SK-N-SH (cell line): ENCODE measurements around the gene DES.

ENCODE experiments used
- CHD2 ChIP-seq: fragments of 150-350 bp; IDR thresholded peaks from 2 replicates; pipeline ENCODE4 v1.6.1; 2018; ENCODE audit warnings: low read length; ENCODE audit not compliant: partially characterized antibody
- EP300 ChIP-seq, 2 experiments: IDR thresholded peaks; 2 replicates each; pipeline versions ENCODE4 v1.4.0 to v1.6.1; 2012; ENCODE audit warnings: borderline replicate concordance in 1 of 2, low read depth in 1 of 2, low read length in 1 of 2
- EZH2phosphoT487 ChIP-seq: fragments of 200-600 bp; sonication (generic); IDR thresholded peaks from 2 replicates; pipeline ENCODE4 v1.6.1; 2017; ENCODE audit warnings: low read depth, mixed run types, mild to moderate bottlenecking, antibody characterized with exemption, moderate library complexity, borderline replicate concordance
- FOSL2 ChIP-seq: IDR thresholded peaks from 2 replicates; pipeline ENCODE4 v1.4.0; 2012; ENCODE audit warnings: low read depth, mild to moderate bottlenecking, moderate library complexity, borderline replicate concordance
- GABPA ChIP-seq: IDR thresholded peaks from 2 replicates; pipeline ENCODE4 v1.4.0; 2012; ENCODE audit warnings: low read depth, mild to moderate bottlenecking
- JUND ChIP-seq: IDR thresholded peaks from 2 replicates; pipeline ENCODE4 v1.4.0; 2012
- NFIC ChIP-seq: IDR thresholded peaks from 2 replicates; pipeline ENCODE4 v1.4.0; 2012; ENCODE audit warnings: borderline replicate concordance
- NRF1 ChIP-seq: IDR thresholded peaks from 2 replicates; pipeline ENCODE4 v1.6.1; 2012; ENCODE audit warnings: low read depth, mild to moderate bottlenecking, low read length
- POLR2AphosphoS5 ChIP-seq: IDR thresholded peaks from 2 replicates; pipeline ENCODE4 v1.6.1; 2012; ENCODE audit warnings: low read depth, low read length
- RAD21 ChIP-seq: IDR thresholded peaks from 2 replicates; pipeline ENCODE4 v1.6.1; 2012; ENCODE audit warnings: mild to moderate bottlenecking, low read length
- TF ChIP-seq, protein P1 (sequence below): fragments of 200-600 bp; sonication (generic); IDR thresholded peaks from 2 replicates; pipeline ENCODE4 v1.6.1; 2017; ENCODE audit warnings: antibody characterized with exemption, mild to moderate bottlenecking, moderate library complexity
- TF ChIP-seq, protein P2 (sequence below): IDR thresholded peaks from 2 replicates; pipeline ENCODE4 v1.6.1; 2012; ENCODE audit warnings: mild to moderate bottlenecking, low read depth, low read length, moderate library complexity

DNA sequence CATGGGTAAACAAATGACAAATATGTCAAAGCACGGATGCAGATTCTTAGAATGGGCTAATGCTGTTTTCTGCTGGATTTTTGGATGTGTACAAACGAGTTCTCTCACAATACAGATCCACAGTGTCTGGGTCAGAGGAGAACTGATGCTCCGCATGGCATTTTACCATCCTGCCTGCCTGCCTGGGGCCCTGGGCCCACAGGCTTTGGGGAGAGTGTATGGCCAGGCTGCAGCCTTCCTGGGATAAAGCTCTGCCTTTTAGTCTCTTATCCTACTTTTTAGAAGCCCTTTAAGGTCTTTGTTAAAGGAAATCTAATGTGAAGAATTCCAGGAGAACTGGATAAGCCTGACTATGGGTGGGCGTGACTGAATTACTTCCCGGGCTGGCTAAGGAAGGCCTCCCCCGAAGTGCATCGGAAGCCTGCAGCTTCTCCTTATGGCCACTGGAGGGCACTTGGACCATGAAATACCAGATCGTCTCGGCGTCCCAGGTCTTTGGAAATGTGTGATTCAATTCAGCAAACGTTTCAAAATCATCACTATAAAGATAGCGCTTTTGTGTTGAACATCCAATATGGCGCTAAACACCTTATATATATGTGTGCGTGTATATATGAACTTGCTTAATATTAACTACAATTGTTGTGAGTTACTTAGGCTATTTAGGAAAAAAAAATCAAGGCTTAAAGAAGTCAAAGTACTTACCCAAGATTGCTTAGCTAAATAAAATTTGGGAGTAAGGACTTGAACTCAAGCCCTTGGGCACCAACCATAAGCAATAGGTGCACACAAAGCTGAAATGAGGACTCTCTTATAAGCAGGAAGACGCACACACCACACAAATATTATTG, 15.3 kb upstream of the DES start:
- TF ChIP-seq, protein P1, sequence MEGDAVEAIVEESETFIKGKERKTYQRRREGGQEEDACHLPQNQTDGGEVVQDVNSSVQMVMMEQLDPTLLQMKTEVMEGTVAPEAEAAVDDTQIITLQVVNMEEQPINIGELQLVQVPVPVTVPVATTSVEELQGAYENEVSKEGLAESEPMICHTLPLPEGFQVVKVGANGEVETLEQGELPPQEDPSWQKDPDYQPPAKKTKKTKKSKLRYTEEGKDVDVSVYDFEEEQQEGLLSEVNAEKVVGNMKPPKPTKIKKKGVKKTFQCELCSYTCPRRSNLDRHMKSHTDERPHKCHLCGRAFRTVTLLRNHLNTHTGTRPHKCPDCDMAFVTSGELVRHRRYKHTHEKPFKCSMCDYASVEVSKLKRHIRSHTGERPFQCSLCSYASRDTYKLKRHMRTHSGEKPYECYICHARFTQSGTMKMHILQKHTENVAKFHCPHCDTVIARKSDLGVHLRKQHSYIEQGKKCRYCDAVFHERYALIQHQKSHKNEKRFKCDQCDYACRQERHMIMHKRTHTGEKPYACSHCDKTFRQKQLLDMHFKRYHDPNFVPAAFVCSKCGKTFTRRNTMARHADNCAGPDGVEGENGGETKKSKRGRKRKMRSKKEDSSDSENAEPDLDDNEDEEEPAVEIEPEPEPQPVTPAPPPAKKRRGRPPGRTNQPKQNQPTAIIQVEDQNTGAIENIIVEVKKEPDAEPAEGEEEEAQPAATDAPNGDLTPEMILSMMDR, result peak; percentile 97
- TF ChIP-seq EZH2phosphoT487 (no peak), EP300 (IDR thresholded peaks at IDR 0.05; ENCODE audit: borderline replicate concordance in 1 of 2, low read depth in 1 of 2, low read length in 1 of 2) (no peak), RAD21 (peak; percentile 96), POLR2AphosphoS5 (no peak), JUND (no peak), NFIC (no peak), CHD2 (peak; percentile 15), FOSL2 (no peak), GABPA (no peak), NRF1 (no peak)
- TF ChIP-seq, protein P2, sequence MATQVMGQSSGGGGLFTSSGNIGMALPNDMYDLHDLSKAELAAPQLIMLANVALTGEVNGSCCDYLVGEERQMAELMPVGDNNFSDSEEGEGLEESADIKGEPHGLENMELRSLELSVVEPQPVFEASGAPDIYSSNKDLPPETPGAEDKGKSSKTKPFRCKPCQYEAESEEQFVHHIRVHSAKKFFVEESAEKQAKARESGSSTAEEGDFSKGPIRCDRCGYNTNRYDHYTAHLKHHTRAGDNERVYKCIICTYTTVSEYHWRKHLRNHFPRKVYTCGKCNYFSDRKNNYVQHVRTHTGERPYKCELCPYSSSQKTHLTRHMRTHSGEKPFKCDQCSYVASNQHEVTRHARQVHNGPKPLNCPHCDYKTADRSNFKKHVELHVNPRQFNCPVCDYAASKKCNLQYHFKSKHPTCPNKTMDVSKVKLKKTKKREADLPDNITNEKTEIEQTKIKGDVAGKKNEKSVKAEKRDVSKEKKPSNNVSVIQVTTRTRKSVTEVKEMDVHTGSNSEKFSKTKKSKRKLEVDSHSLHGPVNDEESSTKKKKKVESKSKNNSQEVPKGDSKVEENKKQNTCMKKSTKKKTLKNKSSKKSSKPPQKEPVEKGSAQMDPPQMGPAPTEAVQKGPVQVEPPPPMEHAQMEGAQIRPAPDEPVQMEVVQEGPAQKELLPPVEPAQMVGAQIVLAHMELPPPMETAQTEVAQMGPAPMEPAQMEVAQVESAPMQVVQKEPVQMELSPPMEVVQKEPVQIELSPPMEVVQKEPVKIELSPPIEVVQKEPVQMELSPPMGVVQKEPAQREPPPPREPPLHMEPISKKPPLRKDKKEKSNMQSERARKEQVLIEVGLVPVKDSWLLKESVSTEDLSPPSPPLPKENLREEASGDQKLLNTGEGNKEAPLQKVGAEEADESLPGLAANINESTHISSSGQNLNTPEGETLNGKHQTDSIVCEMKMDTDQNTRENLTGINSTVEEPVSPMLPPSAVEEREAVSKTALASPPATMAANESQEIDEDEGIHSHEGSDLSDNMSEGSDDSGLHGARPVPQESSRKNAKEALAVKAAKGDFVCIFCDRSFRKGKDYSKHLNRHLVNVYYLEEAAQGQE, result no peak
